ENCODE data around the gene PACS1. TPM values are rescaled to one million over a fixed set of nuclear protein-coding genes. Genes with fewer than 3 reads are reported as not detected.

PACS1 gene
- total RNA-seq, 3 donors from 2014 or later: 43.4 to 46.3 (median 44.8) TPM

GRCh38 chr11:66226101-66226500 lies 156.0 kb downstream of the PACS1 start:
- ATAC-seq (no peak), DNase-seq (no peak)
- peaks cover 25% of the 10 kb centered on the region for H3K36me3 Mint-ChIP-seq (ENCODE audit: insufficient read depth)
- H3K9me3 Mint-ChIP-seq: no peaks in the 10 kb centered on the region
- H3K27me3 Mint-ChIP-seq (ENCODE audit: low read depth): no peaks in the 10 kb centered on the region
- peaks cover 13% of the 10 kb centered on the region for H3K4me1 Mint-ChIP-seq (ENCODE audit: low read depth)
- H3K4me3 Mint-ChIP-seq: no peak overlapping the region

GRCh38 chr11:66227700-66228099 lies 157.6 kb downstream of the PACS1 start:
- no peak for ATAC-seq
- Mint-ChIP-seq H3K9me3 (no peaks in the 10 kb centered on the region), H3K4me3 (no peak overlapping the region), H3K27me3 (ENCODE audit: low read depth) (no peaks in the 10 kb centered on the region), H3K36me3 (ENCODE audit: insufficient read depth) (peaks cover 31% of the 10 kb centered on the region), H3K4me1 (ENCODE audit: low read depth) (peaks cover 1% of the 10 kb centered on the region)
- DNase-seq: no peak

DNA sequence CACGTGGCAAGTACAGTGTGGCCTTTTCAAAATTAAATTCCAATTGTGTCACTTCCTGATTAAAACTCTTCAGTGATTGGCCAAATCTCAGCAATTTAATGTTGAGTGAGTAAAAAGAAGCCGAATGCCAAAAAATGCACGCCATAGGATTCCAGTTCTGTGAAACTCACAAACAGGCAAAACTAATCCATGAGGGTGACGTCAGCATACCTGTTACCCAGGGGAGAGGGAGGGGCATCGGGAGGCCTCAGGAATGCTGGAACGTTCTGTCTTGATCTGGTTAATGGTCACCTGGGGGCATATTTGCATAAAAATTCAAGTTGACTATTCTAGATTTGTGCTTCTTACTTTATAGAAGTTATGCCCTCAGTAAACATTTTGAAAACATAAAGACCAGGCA lies 158.4 kb downstream of the PACS1 start:
- DNase-seq (no peak), ATAC-seq (no peak)
- Mint-ChIP-seq H3K4me1 (ENCODE audit: low read depth) (no peaks in the 10 kb centered on the region), H3K36me3 (ENCODE audit: insufficient read depth) (peaks cover 37% of the 10 kb centered on the region), H3K9me3 (no peaks in the 10 kb centered on the region), H3K27me3 (ENCODE audit: low read depth) (no peaks in the 10 kb centered on the region), H3K4me3 (no peak overlapping the region)

GRCh38 chr11:66230156-66230555 lies 160.1 kb downstream of the PACS1 start:
- ATAC-seq: no peak
- no peak overlapping the region for H3K4me3 Mint-ChIP-seq
- peaks cover 40% of the 10 kb centered on the region for H3K36me3 Mint-ChIP-seq (ENCODE audit: insufficient read depth)
- H3K4me1 Mint-ChIP-seq (ENCODE audit: low read depth): no peaks in the 10 kb centered on the region
- no peaks in the 10 kb centered on the region for H3K27me3 Mint-ChIP-seq (ENCODE audit: low read depth)
- H3K9me3 Mint-ChIP-seq: no peaks in the 10 kb centered on the region
- no peak for DNase-seq

DNA sequence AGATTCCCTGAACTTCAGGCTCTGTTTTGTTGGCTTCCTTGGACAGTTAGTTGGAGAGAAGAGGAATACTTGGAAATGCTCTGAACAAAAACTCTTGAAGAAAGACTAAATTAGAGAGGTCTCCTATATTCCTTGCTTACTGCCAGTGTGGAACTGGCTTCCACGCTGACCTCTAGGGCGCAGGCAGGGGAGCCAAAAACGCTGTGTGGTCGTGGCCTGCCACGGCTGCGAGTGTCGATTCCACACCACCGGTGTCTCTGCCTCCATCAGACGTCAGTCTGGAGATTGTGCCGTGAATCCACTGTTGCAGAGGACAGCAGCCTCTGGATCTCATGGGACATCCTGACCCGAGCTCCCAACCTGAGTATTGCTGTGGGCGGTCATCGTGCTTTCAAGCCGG lies 160.9 kb downstream of the PACS1 start:
- Mint-ChIP-seq H3K36me3 (ENCODE audit: insufficient read depth) (peaks cover 46% of the 10 kb centered on the region), H3K27me3 (ENCODE audit: low read depth) (no peaks in the 10 kb centered on the region), H3K9me3 (no peaks in the 10 kb centered on the region), H3K4me3 (no peak overlapping the region), H3K4me1 (ENCODE audit: low read depth) (no peaks in the 10 kb centered on the region)
- DNase-seq (no peak), ATAC-seq (no peak)

DNA sequence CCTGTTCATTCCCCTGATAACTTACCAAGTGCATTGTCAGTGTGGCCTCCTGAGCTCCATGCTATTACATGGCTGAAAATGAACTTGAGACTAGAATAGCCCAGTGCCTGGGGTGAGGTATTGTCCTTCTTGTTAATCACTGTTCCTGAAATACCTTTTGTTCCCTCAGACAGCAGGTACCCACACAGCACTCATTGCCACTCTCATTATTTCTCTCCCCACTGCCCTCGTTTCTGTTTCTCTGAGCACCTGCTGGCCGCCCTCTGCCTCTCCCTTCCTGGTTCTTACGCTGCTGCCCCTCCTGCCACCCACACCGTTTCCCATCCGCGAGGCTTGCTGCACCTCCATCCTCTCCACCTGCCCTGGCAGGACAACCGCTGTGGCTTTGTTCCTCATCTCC lies 161.5 kb downstream of the PACS1 start:
- H3K27me3 Mint-ChIP-seq (ENCODE audit: low read depth): no peaks in the 10 kb centered on the region
- no peaks in the 10 kb centered on the region for H3K4me1 Mint-ChIP-seq (ENCODE audit: low read depth)
- H3K4me3 Mint-ChIP-seq: no peak overlapping the region
- ATAC-seq: no peak
- no peak for DNase-seq
- H3K36me3 Mint-ChIP-seq (ENCODE audit: insufficient read depth): peaks cover 45% of the 10 kb centered on the region
- H3K9me3 Mint-ChIP-seq: no peaks in the 10 kb centered on the region

GRCh38 chr11:66232769-66233168 lies 162.7 kb downstream of the PACS1 start:
- DNase-seq: no peak
- H3K4me3 Mint-ChIP-seq: no peak overlapping the region
- ATAC-seq: no peak
- H3K36me3 Mint-ChIP-seq (ENCODE audit: insufficient read depth): peaks cover 41% of the 10 kb centered on the region
- H3K9me3 Mint-ChIP-seq: no peaks in the 10 kb centered on the region
- no peaks in the 10 kb centered on the region for H3K4me1 Mint-ChIP-seq (ENCODE audit: low read depth)
- no peaks in the 10 kb centered on the region for H3K27me3 Mint-ChIP-seq (ENCODE audit: low read depth)

- peaks cover 38% of the 10 kb centered on the region for H3K36me3 Mint-ChIP-seq (ENCODE audit: insufficient read depth)
- ATAC-seq (no peak), DNase-seq (no peak)
- no peak overlapping the region for H3K4me3 Mint-ChIP-seq
- H3K27me3 Mint-ChIP-seq (ENCODE audit: low read depth): no peaks in the 10 kb centered on the region
- H3K4me1 Mint-ChIP-seq (ENCODE audit: low read depth): no peaks in the 10 kb centered on the region
- no peaks in the 10 kb centered on the region for H3K9me3 Mint-ChIP-seq
Observed at GRCh38 chr11:66233301-66233700, 163.2 kb downstream of the PACS1 start.

GRCh38 chr11:66235141-66235540 lies 165.1 kb downstream of the PACS1 start:
- DNase-seq (no peak), ATAC-seq (no peak)
- no peaks in the 10 kb centered on the region for H3K27me3 Mint-ChIP-seq (ENCODE audit: low read depth)
- H3K4me1 Mint-ChIP-seq (ENCODE audit: low read depth): no peaks in the 10 kb centered on the region
- H3K36me3 Mint-ChIP-seq (ENCODE audit: insufficient read depth): peaks cover 31% of the 10 kb centered on the region
- no peak overlapping the region for H3K4me3 Mint-ChIP-seq
- no peaks in the 10 kb centered on the region for H3K9me3 Mint-ChIP-seq

GRCh38 chr11:66237867-66238266 lies 167.8 kb downstream of the PACS1 start:
- Mint-ChIP-seq H3K27me3 (ENCODE audit: low read depth) (no peaks in the 10 kb centered on the region), H3K36me3 (ENCODE audit: insufficient read depth) (peaks cover 25% of the 10 kb centered on the region)
- no peak for ATAC-seq

GRCh38 chr11:66238786-66239413 lies 168.8 kb downstream of the PACS1 start:
- H3K36me3 Mint-ChIP-seq (ENCODE audit: insufficient read depth): peaks cover 17% of the 10 kb centered on the region
- no peaks in the 10 kb centered on the region for H3K9me3 Mint-ChIP-seq
- DNase-seq: no peak
- ATAC-seq: no peak
- no peaks in the 10 kb centered on the region for H3K4me1 Mint-ChIP-seq (ENCODE audit: low read depth)
- no peaks in the 10 kb centered on the region for H3K27me3 Mint-ChIP-seq (ENCODE audit: low read depth)
- H3K4me3 Mint-ChIP-seq: no peak overlapping the region

More at GRCh38 chr11:66237867-66238266, 167.8 kb downstream of the PACS1 start:
- H3K9me3 Mint-ChIP-seq: no peaks in the 10 kb centered on the region
- H3K4me3 Mint-ChIP-seq: no peak overlapping the region
- no peaks in the 10 kb centered on the region for H3K4me1 Mint-ChIP-seq (ENCODE audit: low read depth)
- no peak for DNase-seq

DNA sequence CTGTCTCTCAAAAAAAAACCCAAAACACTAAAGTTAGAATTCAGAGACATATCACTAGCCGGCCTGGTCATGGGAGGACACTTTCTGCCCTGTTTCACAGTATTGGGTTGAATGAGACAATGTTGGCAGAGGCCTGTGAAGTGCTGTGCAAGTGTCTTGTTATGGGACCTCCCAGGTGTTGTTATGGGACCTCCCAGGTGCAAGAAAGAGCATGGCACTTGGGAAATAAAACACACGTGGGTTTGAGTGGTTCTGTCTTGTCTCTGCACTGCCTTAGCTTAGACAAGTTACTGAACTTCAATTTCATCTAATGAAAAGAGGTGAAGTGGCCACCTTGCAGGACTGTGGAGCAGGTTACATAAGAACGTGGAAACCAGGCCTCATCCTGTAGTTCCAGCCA lies 169.4 kb downstream of the PACS1 start:
- ATAC-seq: no peak
- Mint-ChIP-seq H3K27me3 (ENCODE audit: low read depth) (no peaks in the 10 kb centered on the region), H3K4me3 (no peak overlapping the region), H3K36me3 (ENCODE audit: insufficient read depth) (peaks cover 17% of the 10 kb centered on the region), H3K9me3 (no peaks in the 10 kb centered on the region), H3K4me1 (ENCODE audit: low read depth) (no peaks in the 10 kb centered on the region)
- no peak for DNase-seq

DNA sequence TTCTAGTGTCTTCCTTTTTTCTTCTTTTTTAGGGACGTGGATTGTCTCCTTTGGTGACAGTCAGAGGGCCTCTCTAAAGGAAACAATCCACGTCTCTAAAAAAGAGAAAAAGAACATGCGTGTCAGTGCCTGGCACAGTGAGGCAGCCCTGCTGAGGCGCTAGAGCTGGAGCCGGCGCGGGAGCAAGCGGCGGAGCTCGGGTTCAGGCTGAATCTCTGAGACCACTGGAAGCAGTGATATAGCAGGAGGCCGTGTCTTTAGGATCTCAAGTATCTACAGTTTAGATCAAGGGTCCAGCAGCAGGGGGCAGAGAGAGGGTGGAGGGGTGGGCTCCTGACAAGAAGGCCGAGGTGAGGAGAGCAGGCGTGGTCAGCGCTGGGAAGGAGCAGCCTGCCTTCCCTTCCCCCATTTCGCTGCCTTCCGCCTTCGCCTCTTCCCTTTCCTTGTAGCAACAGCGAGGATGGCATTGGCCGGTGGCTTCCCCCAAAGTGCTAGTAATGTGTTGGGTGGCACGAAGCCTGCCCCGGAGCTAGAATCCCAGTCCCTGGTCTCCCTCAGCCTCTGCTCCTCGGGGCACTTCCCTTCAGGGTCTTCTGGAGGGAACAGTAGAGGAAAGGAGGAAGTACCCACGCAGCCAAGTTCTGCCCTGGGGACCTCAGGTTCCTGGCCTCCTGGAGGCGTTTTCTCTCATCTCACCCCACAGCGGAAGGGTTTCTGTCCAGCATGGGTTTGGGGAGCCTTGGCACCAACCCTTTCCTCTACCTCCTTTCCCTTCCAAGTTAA lies 170.1 kb downstream of the PACS1 start:
- H3K27me3 Mint-ChIP-seq (ENCODE audit: low read depth): no peaks in the 10 kb centered on the region

GRCh38 chr11:66240781-66241136 lies 170.7 kb downstream of the PACS1 start:
- Mint-ChIP-seq H3K9me3 (no peaks in the 10 kb centered on the region), H3K4me1 (ENCODE audit: low read depth) (no peaks in the 10 kb centered on the region), H3K27me3 (ENCODE audit: low read depth) (no peaks in the 10 kb centered on the region), H3K4me3 (no peak overlapping the region), H3K36me3 (ENCODE audit: insufficient read depth) (peaks cover 10% of the 10 kb centered on the region)
- no peak for DNase-seq
- no peak for ATAC-seq

More for the DNA sequence above, 170.1 kb downstream of the PACS1 start:
- Mint-ChIP-seq H3K4me1 (ENCODE audit: low read depth) (no peaks in the 10 kb centered on the region), H3K4me3 (no peak overlapping the region), H3K36me3 (ENCODE audit: insufficient read depth) (peaks cover 15% of the 10 kb centered on the region), H3K9me3 (no peaks in the 10 kb centered on the region)
- no peak for ATAC-seq
- DNase-seq: no peak

DNA sequence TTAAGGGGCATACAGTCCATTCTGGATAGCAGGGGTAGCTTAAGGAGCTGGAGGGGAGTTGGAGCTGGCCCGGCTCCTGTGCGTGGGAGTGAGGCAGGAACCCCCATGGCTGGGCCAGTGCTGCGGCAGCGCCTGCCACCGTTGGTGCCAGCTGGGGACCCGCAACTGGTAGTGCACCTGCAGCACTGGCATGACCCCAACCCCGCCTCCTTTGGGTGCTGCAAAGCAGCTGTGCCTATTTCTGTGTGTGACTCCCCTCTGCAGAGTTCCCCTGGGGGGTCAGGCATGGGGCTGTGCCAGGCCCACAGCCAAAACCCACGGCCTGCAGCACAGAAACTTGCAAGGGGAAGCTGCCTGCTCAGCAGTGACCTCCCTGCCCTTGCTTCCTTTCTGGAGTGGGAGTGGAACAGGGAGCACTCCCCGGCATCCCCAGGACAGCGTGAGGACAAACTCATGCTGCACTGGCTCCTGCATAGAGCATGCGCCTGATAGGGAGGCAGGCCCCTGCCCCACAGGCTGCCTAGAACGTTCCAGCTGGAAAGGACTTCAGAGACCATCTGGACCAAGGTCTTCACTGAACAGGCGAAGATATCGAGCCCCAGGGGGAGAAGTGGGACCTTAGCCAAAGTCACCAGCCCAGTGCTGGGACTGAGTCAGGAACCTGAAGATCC lies 172.2 kb downstream of the PACS1 start:
- Mint-ChIP-seq H3K27me3 (ENCODE audit: low read depth) (no peaks in the 10 kb centered on the region), H3K9me3 (no peaks in the 10 kb centered on the region), H3K36me3 (ENCODE audit: insufficient read depth) (peaks cover 11% of the 10 kb centered on the region), H3K4me3 (no peak overlapping the region), H3K4me1 (ENCODE audit: low read depth) (no peaks in the 10 kb centered on the region)
- DNase-seq: no peak
- no peak for ATAC-seq
